ENCODE data around the gene IDUA. TPM values are rescaled to one million over a fixed set of nuclear protein-coding genes. Genes with fewer than 3 reads are reported as not detected.

IDUA gene
- total and polyA plus RNA-seq, 2 of the 4 experiments (the other 2 are of a cell fraction) = 0.72 to 12.5 TPM

DNA sequence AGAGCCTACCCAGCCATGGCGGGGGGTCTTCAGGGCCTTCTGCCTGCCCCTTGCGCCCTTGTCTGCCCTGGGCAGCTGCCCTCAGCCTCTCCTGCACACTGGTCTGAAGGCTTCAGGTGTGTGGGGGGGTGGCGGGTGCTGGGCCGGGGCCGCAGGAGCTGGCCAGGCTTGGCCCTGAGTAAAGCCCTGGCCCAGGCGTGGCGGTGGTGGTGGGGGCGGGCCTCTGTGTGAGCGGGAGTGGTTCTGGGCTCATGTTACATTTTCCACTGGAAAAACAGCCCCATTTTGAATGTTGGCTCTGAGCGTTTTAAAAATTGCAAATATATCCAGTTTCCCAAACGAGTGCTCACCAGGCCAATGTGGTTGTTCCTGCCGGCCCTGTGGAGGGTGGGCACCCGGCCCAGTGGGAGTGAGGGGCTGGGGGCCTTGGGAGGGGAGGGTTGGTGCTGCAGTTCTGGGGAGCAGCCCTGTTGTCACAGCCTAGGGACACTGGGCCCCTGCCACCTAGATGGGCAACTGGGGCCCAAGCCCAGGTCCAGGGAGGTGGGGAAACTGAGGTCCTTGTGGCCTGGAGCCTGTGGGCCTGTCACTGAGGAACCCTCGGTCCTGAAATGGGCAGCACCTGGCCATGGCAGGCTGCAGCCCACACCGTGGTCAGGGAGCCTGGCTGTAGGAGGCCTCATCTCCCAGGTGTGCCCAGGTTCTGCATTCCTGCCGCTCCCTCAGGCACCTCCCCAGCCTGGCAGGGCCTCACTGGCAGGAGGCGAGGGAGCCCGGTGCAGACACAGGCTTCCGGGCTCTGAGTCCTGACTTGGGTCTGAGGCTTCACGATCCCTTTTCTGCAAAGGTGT, 52.9 kb downstream of the IDUA start (continued):
- no peak for TF ChIP-seq FOS (IDR thresholded peaks at IDR 0.05; ENCODE audit: low read depth, low read length)
- no peak for TF ChIP-seq CHD1 (IDR thresholded peaks at IDR 0.05; ENCODE audit: low read depth, low read length)
- no peak for TF ChIP-seq POLR2A (IDR thresholded peaks at IDR 0.05; ENCODE audit: low read depth, low read length)

DNA sequence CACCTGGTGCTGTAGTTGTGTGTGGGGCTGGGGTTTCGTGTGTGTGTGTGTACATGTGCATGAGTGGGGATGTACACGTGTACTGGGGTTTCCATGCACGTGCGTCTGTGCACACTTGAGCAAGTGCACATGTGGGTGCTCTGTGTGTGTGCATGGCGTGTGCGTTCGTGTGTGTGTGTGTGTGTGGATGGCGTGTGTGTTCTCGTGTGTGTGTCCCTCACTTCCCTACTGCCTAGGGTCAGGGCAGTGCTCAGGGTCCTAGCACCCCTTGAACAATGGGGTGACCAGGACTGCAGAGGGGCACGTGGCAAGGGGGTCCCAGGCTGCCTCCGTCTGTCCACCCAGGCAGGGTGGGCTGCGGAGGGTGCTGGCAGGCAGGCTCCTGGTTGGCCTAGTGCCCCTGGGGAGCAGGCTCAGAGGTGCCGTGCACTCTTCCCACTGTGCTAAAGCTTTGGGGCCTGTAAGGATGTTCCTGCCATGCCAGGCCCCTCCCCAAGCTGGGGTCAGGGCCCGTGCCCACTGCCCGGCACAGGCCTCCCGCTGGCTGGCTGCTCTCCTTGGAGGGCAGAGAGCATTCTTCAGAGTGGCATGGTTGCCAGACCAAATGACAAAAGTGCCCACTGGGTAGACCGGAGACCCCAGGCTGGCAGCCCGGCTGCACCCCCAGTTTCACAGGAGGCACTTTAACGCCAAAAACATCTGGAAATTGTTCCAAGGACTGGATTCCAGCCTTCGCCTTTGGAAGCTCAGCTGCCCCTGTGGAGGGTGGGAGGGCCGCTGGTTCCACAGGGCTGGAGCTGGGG, 53.7 kb downstream of the IDUA start:
- Histone ChIP-seq H3K4me3 (ENCODE audit: insufficient read depth, low read depth, low read length) (no peak overlapping the region), H3K9me3 (ENCODE audit: control insufficient read depth, insufficient read depth, low read length) (no peaks in the 10 kb centered on the region), H4K5ac (ENCODE audit: low read depth, low read length) (no peak overlapping the region; the same call in 1 of the 2 replicates), H3K27ac (ENCODE audit: insufficient read depth, low read length) (no peak overlapping the region), H3K9ac (ENCODE audit: low read depth, low read length) (no peak overlapping the region), H3K27me3 (ENCODE audit: control insufficient read depth, insufficient read depth, low read length) (no peaks in the 10 kb centered on the region), H4K8ac (ENCODE audit: low read depth in 2 of 2, low read length in 2 of 2) (peak overlapping the region in 1 of 2 experiments; percentile 79; a peak in 1 of 4 replicates), H2BK15ac (ENCODE audit: low read depth, low read length) (no peak overlapping the region), H2BK120ac (ENCODE audit: low read depth, low read length) (no peak overlapping the region), H4K91ac (ENCODE audit: insufficient read depth, low read depth, low read length) (peak overlapping the region; percentile 81), H3K36me3 (ENCODE audit: control insufficient read depth, insufficient read depth, low read length) (no peaks in the 10 kb centered on the region), H3K14ac (replicated peaks; ENCODE audit: low read depth, low read length) (no peak overlapping the region), H3K4me2 (ENCODE audit: low read depth, low read length) (no peak overlapping the region), H2AK5ac (ENCODE audit: low read depth, low read length) (peak overlapping the region; percentile 84), H3K4me1 (ENCODE audit: control insufficient read depth, insufficient read depth, low read length) (peaks cover 40% of the 10 kb centered on the region), H3K56ac (ENCODE audit: extremely low read depth, insufficient read depth, low read length) (no peak overlapping the region), H3K18ac (ENCODE audit: low read depth, low read length) (no peak overlapping the region), H3K79me1 (ENCODE audit: low read depth in 1 of 2, low read length in 2 of 2) (no peaks in the 10 kb centered on the region; a peak in 1 of 4 replicates), H2BK5ac (ENCODE audit: low read depth, low read length, poor library complexity, severe bottlenecking) (no peak overlapping the region), H3K4ac (ENCODE audit: low read depth, low read length) (peak overlapping the region; percentile 82; the same call in 1 of the 2 replicates), H2BK20ac (ENCODE audit: low read depth, low read length) (no peak overlapping the region), H3K9me1 (ENCODE audit: insufficient read depth, low read length) (peaks cover 30% of the 10 kb centered on the region), H3K23ac (ENCODE audit: low read depth, low read length) (no peak overlapping the region), H2AK9ac (replicated peaks; ENCODE audit: low read depth, low read length, poor library complexity) (peak overlapping the region; percentile 91), H2AFZ (replicated peaks; ENCODE audit: low read length, poor library complexity) (peak overlapping the region; percentile 83), H4K20me1 (ENCODE audit: insufficient read depth, low read length) (peaks cover 5% of the 10 kb centered on the region)
- CTCF ChIA-PET = no interaction called here
- intact Hi-C loops (cut with micrococcal nuclease) (no loop called here), in situ Hi-C loops (cut with MboI; ENCODE audit: low sequenced_read_pairs) (no loop called here), dilution Hi-C loops (cut with HindIII; ENCODE audit: low sequenced_read_pairs, unreplicated experiment) (no loop called here)
- BruUV-seq (replicated peaks) = no TSS peak
- POLR2A ChIA-PET (ENCODE audit: unreplicated experiment) = no interaction called here
- 93% methylated on average over 4 of the region's 21 CpGs; no CpG with 5 or more reads in 1 of the 2 experiments for WGBS, 2 experiments (ENCODE audit: extremely low coverage in 2 of 2, insufficient read length in 1 of 2)
- ATAC-seq (ENCODE audit: low read depth) = no peak
- DNase-seq = no peak
- TF ChIP-seq, protein P1, sequence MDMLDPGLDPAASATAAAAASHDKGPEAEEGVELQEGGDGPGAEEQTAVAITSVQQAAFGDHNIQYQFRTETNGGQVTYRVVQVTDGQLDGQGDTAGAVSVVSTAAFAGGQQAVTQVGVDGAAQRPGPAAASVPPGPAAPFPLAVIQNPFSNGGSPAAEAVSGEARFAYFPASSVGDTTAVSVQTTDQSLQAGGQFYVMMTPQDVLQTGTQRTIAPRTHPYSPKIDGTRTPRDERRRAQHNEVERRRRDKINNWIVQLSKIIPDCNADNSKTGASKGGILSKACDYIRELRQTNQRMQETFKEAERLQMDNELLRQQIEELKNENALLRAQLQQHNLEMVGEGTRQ (IDR thresholded peaks at IDR 0.05; ENCODE audit: low read depth, low read length) = no peak
- TF ChIP-seq RFX5 (IDR thresholded peaks at IDR 0.05; ENCODE audit: low read depth, low read length) (no peak), CEBPB (IDR thresholded peaks at IDR 0.05; ENCODE audit: low read depth, low read length) (no peak), CHD1 (IDR thresholded peaks at IDR 0.05; ENCODE audit: low read depth, low read length) (no peak), MAZ (IDR thresholded peaks at IDR 0.05; ENCODE audit: borderline replicate concordance, low read depth, low read length) (no peak), MXI1 (IDR thresholded peaks at IDR 0.05; ENCODE audit: borderline replicate concordance, low read depth, low read length) (no peak), RCOR1 (IDR thresholded peaks at IDR 0.05; ENCODE audit: insufficient replicate concordance, low read length) (no peak), BHLHE40 (IDR thresholded peaks at IDR 0.05; ENCODE audit: low read depth, low read length) (no peak), POLR2A (IDR thresholded peaks at IDR 0.05; ENCODE audit: low read depth, low read length) (no peak)
- TF ChIP-seq, protein P2, sequence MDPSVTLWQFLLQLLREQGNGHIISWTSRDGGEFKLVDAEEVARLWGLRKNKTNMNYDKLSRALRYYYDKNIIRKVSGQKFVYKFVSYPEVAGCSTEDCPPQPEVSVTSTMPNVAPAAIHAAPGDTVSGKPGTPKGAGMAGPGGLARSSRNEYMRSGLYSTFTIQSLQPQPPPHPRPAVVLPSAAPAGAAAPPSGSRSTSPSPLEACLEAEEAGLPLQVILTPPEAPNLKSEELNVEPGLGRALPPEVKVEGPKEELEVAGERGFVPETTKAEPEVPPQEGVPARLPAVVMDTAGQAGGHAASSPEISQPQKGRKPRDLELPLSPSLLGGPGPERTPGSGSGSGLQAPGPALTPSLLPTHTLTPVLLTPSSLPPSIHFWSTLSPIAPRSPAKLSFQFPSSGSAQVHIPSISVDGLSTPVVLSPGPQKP (IDR thresholded peaks at IDR 0.05; ENCODE audit: borderline replicate concordance, low read depth, low read length) = no peak
